Epidermal melanocyte (primary cell): ENCODE data around the gene WDFY4.

Source experiments
- DNase-seq: peaks from one replicate; pipeline ENCODE4 v3.0.0; 2011; ENCODE audit warnings: low spot score; ENCODE audit not compliant: insufficient read length

WDFY4 gene

GRCh38 chr10:48981310-48981907 is 296.7 kb downstream of the WDFY4 start:
- DNase-seq = no peak

GRCh38 chr10:48982584-48982983 is 297.9 kb downstream of the WDFY4 start:
- no peak for DNase-seq

GRCh38 chr10:48983648-48984351 is 299.1 kb downstream of the WDFY4 start:
- no peak for DNase-seq

GRCh38 chr10:48985621-48986158 is 301.0 kb downstream of the WDFY4 start:
- DNase-seq = no peak

- no peak for DNase-seq
Measured at GRCh38 chr10:48990226-48990625, 305.6 kb downstream of the WDFY4 start.

- no peak for DNase-seq
Measured at GRCh38 chr10:48993627-48994026, 309.0 kb downstream of the WDFY4 start.

GRCh38 chr10:48996329-48996728 is 311.7 kb downstream of the WDFY4 start:
- DNase-seq = no peak

- DNase-seq = no peak
Measured at GRCh38 chr10:48999346-48999745, 314.7 kb downstream of the WDFY4 start.

- no peak for DNase-seq
Measured at GRCh38 chr10:49000437-49001398, 316.0 kb downstream of the WDFY4 start.

GRCh38 chr10:49001402-49001801 is 316.7 kb downstream of the WDFY4 start:
- no peak for DNase-seq

GRCh38 chr10:49001870-49002672 is 317.4 kb downstream of the WDFY4 start:
- DNase-seq = no peak

GRCh38 chr10:49005270-49005669 is 320.6 kb downstream of the WDFY4 start:
- DNase-seq = no peak

- DNase-seq = no peak
Measured at GRCh38 chr10:49007129-49007528, 322.5 kb downstream of the WDFY4 start.

GRCh38 chr10:49008091-49008490 is 323.4 kb downstream of the WDFY4 start:
- no peak for DNase-seq

- DNase-seq = no peak
Measured at GRCh38 chr10:49008505-49009198, 324.0 kb downstream of the WDFY4 start.

- DNase-seq = no peak
Measured at GRCh38 chr10:49009199-49009979, 324.7 kb downstream of the WDFY4 start.

GRCh38 chr10:49010295-49010694 is 325.6 kb downstream of the WDFY4 start:
- DNase-seq = no peak

- DNase-seq = no peak
Measured at GRCh38 chr10:49010865-49011264, 326.2 kb downstream of the WDFY4 start.

GRCh38 chr10:49011756-49012155 is 327.1 kb downstream of the WDFY4 start:
- no peak for DNase-seq

- no peak for DNase-seq
Measured at GRCh38 chr10:49012603-49013002, 327.9 kb downstream of the WDFY4 start.
